Stimulated activated CD8-positive, alpha-beta memory T cell treated with anti-CD3 and anti-CD28 coated beads, Interleukin-12 subunit alpha, Interleukin-12 subunit beta, amount 100 ng/mL, for 24 hours (primary cell): Measurements from ENCODE around the gene PPP4R1.
"Not testable (repeated sequence)": the region's sequence is repeated elsewhere in the genome, so short reads cannot be mapped to it uniquely, and the experiment has no call there.

Experiments used
- DNase-seq: peaks from one replicate; pipeline ENCODE4 v3.0.0-alpha.2; 2020; ENCODE audit errors: extremely low read depth

The PPP4R1 gene

DNA sequence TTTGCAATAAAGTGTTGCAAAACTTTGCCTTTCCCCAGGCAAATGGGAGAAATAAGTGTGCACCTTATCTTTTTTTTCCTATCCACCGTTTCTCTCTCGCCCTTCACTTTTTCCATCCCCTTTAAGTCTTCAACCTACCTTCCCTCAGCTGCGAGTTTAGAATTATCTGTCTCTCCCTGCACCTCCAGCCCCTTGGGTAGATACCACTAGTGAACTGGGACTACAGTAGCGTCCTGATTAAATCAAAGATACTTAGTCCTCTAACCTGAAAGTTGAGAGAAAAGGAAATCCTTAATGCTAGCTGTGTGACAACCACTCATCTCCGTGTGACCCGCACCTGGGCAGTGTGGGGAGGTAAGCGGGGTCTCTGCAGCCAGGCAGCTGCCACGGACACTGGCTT, 16.1 kb upstream of the PPP4R1 start:
- no peak for DNase-seq

DNA sequence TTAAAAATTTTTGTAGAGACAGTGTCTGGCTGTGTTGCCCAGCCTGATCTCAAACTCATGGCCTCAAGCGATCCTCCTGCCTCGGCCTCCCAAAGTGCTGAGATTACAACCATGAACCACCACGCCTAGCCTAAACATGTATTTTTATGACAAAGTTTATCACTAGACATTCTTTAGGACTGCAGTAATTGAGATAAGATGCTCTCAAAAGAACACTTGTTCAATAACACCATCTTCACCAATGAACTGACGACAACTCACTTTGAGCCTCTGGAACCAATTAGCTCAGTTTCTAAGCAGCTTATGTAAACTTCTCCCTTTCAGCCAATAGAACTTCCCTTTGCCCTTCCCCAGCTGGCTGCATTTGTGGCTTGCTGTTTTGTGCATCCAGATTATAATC, 15.3 kb upstream of the PPP4R1 start:
- no peak for DNase-seq

DNA sequence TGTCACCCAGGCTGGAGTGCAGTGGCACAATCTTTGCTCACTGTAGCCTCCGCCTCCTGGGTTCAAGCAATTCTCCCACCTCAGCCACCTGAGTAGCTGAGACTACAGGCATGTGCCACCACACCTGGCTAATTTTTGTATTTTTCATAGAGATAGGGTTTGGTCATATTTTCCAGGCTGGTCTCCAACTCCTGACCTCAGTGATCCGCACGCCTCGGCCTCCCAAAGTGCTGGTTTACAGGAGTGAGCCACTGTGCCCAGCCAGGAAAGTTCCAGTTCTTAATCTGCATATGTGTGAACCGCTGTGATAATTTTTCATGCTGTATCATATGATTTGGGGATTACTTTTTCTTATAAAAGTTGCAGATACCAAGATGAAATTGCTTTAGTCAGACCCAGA, 14.6 kb upstream of the PPP4R1 start:
- no peak for DNase-seq

- DNase-seq = no peak
Observed at GRCh38 chr18:9627642-9628041, 13.3 kb upstream of the PPP4R1 start.

GRCh38 chr18:9619990-9620389, 5.6 kb upstream of the PPP4R1 start:
- DNase-seq = no peak

DNA sequence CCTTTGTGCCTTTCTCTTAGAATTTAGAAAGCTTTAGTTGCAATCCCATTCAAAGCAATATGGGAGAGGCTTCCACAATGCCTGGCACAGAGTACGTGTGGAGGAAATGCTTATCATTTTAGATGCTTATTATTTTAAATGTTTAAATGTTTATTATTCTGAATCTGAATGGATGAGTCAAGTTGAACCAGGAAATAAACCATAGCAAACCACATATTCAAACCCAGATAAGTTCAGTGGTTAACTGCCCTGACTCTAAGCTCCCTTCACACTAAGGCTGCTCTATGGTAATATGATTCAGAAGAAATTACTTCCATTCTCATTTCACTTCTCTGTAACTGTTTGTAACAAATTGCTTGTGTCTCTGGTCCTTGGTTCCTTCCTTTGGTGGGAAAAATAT, 5.2 kb upstream of the PPP4R1 start:
- DNase-seq = no peak

DNA sequence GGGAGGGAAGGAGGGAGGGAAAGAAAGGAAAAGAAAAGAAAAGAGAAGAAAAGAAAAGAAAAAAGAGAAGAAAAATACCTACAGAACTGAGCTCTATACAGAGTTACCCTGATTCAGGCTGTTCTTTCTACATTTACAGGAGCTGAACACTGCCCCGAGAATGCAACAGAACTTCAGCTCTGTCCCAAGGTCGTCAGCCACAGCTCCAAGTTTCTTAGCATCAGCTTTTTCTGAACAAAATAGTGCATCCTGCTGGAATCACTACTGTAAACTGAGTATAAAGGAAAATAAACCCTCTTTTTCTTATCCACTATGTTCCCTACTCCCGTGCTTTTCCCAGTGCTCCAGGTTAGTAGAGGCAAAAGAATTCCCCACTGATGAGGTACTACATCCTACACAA, 4.7 kb upstream of the PPP4R1 start:
- DNase-seq = no peak

DNA sequence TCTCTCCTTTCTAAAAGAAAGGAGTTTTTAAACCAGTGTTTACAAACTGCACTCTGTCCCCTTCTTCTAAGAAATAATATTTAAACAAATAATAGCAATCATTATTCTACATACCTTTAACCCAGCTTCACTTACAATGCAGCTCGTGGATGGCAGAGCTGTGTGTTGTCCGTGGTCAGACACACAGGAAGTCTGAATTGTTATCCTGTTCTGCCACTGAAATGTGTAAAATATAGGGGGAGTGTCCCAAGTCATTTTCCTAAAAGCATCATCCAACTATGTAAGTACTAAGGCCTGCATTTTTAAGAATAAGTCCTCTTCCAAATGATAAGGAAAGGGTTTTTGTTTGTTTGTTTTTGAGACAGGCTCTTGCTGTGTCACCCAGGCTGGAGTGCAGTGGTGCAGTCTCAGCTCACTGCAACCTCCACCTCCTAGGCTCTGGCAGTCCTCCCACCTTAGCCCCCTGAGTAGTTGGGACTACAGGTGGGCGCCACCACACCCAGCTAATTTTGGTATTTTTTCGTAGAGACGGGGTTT, 2.7 kb upstream of the PPP4R1 start:
- DNase-seq = no peak

DNA sequence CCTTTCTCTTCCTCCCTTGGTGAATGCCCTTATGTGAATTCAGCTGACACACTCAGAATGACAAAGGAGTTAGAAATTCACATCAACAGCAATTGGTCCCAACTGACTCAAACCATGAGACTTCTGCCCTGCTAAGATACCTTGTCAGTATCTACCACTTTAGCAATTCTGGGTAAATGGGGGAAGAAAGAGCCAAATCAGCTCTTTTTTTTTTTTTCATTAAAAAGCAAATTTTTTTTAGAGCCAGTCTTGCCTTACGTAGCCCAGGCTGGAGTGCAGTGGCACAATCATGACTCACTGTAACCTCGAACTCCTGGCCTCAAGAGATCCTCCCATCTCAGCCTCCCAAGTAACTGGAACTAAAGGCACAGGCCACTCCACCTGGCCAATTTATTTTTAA, 1.7 kb upstream of the PPP4R1 start:
- no peak for DNase-seq

DNA sequence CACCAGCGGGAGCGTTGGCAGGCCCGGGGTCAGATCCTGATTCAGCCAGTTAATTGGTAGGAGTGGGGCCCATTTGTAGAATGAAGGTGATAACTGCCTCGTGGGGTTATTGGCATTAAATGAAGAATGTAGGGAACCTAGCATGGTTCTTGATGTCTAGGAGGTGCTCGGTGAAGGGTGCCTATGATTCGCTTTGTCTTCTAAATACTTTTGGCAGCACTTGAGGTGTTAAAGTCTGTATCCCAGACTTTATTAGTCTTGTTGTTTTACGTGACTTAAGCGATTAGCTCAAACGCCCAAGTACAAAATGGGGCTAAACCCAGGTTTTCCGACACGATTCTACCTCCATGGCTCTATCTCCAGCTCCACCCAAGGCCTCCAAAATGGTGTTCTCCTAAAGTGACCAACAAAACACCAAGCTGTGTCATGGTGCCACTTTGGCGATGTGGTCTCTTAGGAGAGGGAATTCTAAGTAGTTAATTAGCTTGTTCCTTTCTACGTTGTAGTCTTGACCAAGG, 980 bp upstream of the PPP4R1 start:
- no peak for DNase-seq

DNA sequence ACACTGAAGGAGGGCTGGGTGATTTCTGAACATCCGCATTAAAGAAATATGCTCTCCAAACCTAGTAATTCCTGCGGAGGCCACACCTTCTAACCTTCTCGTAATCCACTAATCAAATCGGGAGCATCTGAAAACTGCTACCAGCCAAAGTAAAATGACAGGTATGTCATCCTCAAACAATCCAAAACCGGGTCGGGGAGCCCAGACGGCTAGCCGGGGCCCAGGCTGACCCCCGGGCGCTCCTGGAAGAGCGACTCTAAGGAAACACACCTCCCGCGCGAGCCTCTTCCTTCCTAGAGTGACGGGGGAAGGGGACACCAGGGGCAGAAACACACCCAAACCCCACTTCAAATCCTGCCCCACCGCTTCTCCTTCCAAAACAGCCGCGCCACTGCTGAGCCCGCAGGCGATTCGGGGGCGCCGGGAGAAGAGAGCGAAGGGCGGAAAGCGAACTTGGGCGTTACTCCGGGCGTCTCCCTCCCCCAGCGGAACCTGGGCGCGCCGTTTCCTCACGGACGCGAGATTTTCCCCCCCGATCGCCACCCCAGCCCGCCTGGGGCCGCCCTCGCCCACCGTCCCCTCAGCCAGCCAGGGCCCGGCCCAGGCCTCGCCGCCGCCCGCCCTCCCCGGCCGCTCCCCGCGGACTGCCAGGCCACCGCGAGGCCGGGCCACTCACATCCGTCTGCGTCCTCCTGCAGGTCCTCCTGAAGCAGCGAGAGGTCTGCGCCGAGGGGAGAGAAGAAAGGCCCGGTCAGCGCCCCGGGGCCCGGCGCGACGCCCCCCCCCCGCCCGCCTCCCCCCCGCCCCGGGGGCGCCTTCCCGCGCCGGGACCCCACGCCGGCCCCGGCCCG, 584 bp downstream of the PPP4R1 start:
- DNase-seq = no peak

DNA sequence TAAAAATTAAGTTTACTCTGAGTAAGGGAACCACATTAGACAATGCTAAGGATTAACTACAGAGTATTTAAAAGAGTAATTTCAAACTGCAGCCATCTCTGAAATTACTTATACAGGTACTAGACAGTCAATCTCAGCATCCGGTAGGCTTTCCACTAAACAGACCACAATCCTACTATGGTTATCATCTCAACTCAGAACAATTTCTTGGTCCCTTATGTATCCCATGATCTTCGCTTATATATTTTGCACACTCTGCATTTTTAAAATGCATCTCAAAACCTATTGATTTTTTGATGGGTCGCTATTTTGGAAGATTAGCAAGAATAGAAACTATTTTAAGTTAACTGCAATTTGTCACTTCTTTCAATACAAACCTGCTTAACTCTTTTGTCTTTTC, 1.4 kb downstream of the PPP4R1 start:
- no peak for DNase-seq

- DNase-seq = no peak
Observed at GRCh38 chr18:9612215-9612830, 2.0 kb downstream of the PPP4R1 start.

DNA sequence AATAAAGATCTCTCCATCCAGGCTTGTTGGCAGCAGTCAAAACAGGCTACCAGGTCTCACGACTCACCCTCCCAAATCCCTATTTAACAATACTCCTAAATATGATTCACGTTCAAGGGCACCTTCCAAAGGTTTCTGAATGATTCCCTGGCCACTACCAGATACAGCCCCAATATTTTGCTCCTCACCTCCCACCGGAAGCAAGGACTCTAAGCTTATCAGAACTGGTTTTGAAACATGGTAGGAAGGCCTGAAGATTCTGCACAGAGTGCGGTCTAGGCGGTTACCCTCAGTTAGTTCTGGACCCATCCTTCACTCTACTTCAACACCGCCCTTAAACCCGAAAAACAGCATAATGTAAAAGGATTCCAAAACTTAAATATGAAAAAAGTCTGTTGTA, 5.2 kb downstream of the PPP4R1 start:
- DNase-seq = no peak

- DNase-seq = no peak
Observed at GRCh38 chr18:9608728-9609127, 5.6 kb downstream of the PPP4R1 start.

GRCh38 chr18:9608298-9608697, 6.1 kb downstream of the PPP4R1 start:
- DNase-seq = no peak

GRCh38 chr18:9607111-9607510, 7.2 kb downstream of the PPP4R1 start:
- DNase-seq = not testable (repeated sequence)

DNA sequence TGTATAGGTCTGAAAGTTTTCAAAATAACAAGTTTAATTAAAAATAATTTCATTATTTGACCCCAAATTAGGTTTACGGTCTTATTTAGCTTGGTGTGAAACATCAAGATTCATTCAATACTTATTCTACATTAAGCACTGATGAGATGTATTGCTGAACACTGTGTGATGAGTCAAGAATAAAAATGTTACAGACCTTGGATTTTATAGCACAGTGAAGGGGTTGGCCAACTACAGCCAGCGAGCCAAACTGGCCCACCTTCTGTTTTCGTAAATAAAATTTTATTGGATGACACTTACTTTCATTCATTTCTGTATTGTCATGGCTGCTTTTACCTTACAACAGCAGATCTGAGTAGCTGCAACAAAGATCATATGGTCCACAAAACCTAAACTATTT, 8.3 kb downstream of the PPP4R1 start:
- no peak for DNase-seq

DNA sequence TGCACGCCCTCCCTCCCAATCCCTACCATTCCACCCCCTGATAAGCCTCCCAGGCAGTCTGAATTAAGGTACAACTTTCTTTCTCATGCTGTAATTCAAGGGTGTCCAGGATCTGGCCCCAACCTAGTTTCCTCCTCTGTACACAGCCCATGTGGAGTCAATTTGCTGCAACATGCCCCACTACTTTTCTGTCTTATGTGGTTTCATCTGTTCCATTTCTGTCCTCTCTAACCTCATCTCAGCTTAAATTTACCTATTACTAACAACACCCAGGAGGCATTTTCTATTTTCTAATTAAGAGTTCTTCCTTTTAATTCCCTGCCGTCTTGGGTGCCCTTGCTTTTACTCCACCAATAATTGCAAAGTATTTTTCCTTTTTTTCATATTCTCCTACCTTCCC, 10.0 kb downstream of the PPP4R1 start:
- no peak for DNase-seq

DNA sequence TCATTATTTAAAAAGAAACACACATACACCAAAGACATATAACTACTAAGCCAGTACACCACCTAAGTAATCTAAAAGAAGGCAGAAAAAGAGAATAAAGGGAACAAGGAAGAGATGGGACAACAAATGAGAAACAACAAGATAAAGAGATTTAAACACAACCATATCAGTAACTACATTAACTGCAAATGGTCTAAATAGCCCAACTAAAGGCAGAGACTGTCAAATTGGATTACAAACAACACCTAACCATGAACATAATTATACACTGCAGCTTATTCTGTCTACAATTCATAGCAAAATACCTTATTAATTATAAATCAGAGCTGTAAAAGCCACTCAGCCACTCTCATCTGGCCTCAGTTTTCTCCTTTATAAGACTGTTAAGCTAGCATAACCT, 15.0 kb downstream of the PPP4R1 start:
- DNase-seq = no peak

DNA sequence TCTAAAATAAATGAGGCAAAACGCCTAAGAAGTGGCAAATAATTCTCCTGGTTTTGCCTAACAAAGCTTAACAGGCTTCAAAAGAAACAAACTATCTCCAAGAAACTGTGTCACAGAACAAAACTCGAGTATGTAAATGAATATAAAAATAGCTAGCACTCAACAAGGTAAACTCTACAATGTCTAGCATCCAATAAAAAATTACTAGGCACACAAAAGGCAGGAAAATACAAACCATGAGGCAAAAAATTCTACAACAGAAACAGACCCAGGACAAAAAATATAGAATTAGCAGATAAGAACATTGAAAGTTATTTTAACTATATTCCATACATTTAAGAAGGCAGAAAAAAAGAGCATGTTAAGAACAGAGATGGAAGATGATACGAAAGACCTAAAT, 16.8 kb downstream of the PPP4R1 start:
- DNase-seq = no peak

- no peak for DNase-seq
Observed at GRCh38 chr18:9596843-9597526, 17.4 kb downstream of the PPP4R1 start.

GRCh38 chr18:9596226-9596625, 18.1 kb downstream of the PPP4R1 start:
- DNase-seq = no peak
